Liver (tissue), 9 donors: ENCODE data around the gene GATA1. TPM values are rescaled to one million over a fixed set of nuclear protein-coding genes. Genes with fewer than 3 reads are reported as not detected.
A peak's percentile ranks its signal among the peaks of the same experiment; 100 is the strongest.

Experiments used
- DNase-seq: peaks from one replicate; pipeline ENCODE4 v3.0.0-alpha.2; 2017; ENCODE audit warnings: low spot score
- H3K27ac ChIP-seq, 2 donors: one replicate each; pipeline ENCODE4 v1.7.0; 2013; ENCODE audit warnings: inconsistent platforms in 2 of 2, low read length in 2 of 2, control low read depth in 1 of 2, low read depth in 1 of 2, mild to moderate bottlenecking in 1 of 2
- H3K27me3 ChIP-seq, 4 donors: one replicate each; pipeline versions ENCODE4 v1.6.1 to v1.7.0; 2013; ENCODE audit warnings: low read length in 3 of 4, inconsistent platforms in 1 of 4, mild to moderate bottlenecking in 1 of 4, moderate library complexity in 1 of 4; ENCODE audit not compliant: control insufficient read depth in 4 of 4, insufficient read depth in 4 of 4
- H3K36me3 ChIP-seq, 4 donors: one replicate each; pipeline versions ENCODE4 v1.6.1 to v1.7.0; 2013; ENCODE audit warnings: low read length in 3 of 4, mild to moderate bottlenecking in 3 of 4, low read depth in 1 of 4, moderate library complexity in 1 of 4; ENCODE audit not compliant: control insufficient read depth in 4 of 4, insufficient read depth in 3 of 4
- H3K4me1 ChIP-seq, 4 donors: one replicate each; pipeline versions ENCODE4 v1.6.1 to v1.7.0; 2013; ENCODE audit warnings: low read length in 3 of 4, mild to moderate bottlenecking in 3 of 4, moderate library complexity in 1 of 4; ENCODE audit not compliant: control insufficient read depth in 4 of 4, insufficient read depth in 4 of 4
- H3K4me3 ChIP-seq, 3 donors: one replicate each; pipeline versions ENCODE4 v1.6.1 to v1.7.0; 2013; ENCODE audit warnings: low read length in 3 of 3, control low read depth in 1 of 3, low read depth in 1 of 3, mild to moderate bottlenecking in 1 of 3
- H3K9ac ChIP-seq, 2 donors: one replicate each; pipeline ENCODE4 v1.7.0; 2013; ENCODE audit warnings: low read length in 2 of 2, mild to moderate bottlenecking in 2 of 2, moderate library complexity in 2 of 2, control low read depth in 1 of 2, low read depth in 1 of 2
- H3K9me3 ChIP-seq, 4 donors: one replicate each; pipeline versions ENCODE4 v1.6.1 to v1.7.0; 2013; ENCODE audit warnings: low read length in 3 of 4; ENCODE audit not compliant: control insufficient read depth in 4 of 4
- CTCF ChIP-seq: fragments of 150-350 bp; IDR thresholded peaks from 2 replicates; pipeline ENCODE4 v1.5.1; 2017; ENCODE audit warnings: improper control_type of control experiment, low read depth, low read length; ENCODE audit not compliant: missing input control
- FOXA2 ChIP-seq: IDR thresholded peaks from 2 replicates; pipeline ENCODE4 v1.6.1; 2016; ENCODE audit warnings: antibody characterized with exemption
- JUND ChIP-seq, 2 donors: IDR thresholded peaks; 2 replicates each; pipeline ENCODE4 v1.6.1; 2016; ENCODE audit warnings: antibody characterized with exemption in 2 of 2
- NR2F2 ChIP-seq: IDR thresholded peaks from 2 replicates; pipeline ENCODE4 v1.6.1; 2016; ENCODE audit warnings: antibody characterized with exemption
- RAD21 ChIP-seq, 2 donors: IDR thresholded peaks; 2 replicates each; pipeline ENCODE4 v1.6.1; 2016; ENCODE audit warnings: antibody characterized with exemption in 2 of 2, mild to moderate bottlenecking in 2 of 2
- REST ChIP-seq: IDR thresholded peaks from 2 replicates; pipeline ENCODE4 v1.6.1; 2016; ENCODE audit warnings: antibody characterized with exemption, mild to moderate bottlenecking
- RXRA ChIP-seq, 2 donors: IDR thresholded peaks; 2 replicates each; pipeline ENCODE4 v1.6.1; 2017 to 2018; ENCODE audit warnings: antibody characterized with exemption in 2 of 2, mild to moderate bottlenecking in 1 of 2
- SP1 ChIP-seq: IDR thresholded peaks from 2 replicates; pipeline ENCODE4 v1.6.1; 2018; ENCODE audit warnings: antibody characterized with exemption, mild to moderate bottlenecking
- YY1 ChIP-seq: IDR thresholded peaks from 2 replicates; pipeline ENCODE4 v1.6.1; 2016; ENCODE audit warnings: antibody characterized with exemption, mild to moderate bottlenecking
- WGBS: extraction: QIAGEN DNeasy Blood & Tissue Kit; methylation state at CpG from one replicate; pipeline ENCODE4 v1.1.7; 2013; 5-methylcytosine and 5-hydroxymethylcytosine counted together
- polyA plus RNA-seq, 2 donors: library from polyadenylated mRNA; stranded (reverse) in 1 of 2; unstranded in 1 of 2; fragments of 200-250 nt in 1 of 2; fragments of >200 nt in 1 of 2; fragmentation: Nextera tagmentation in 1 of 2; extraction: Ambion mirVana in 1 of 2; gene quantifications; one replicate each; pipeline versions ENCODE4 v1.2.1 to v1.2.3, GENCODE V29; 2013 to 2015
- total RNA-seq, 2 donors: library from RNA; depleted of rRNA; stranded (reverse); fragments of >200 nt; gene quantifications; one replicate each; pipeline ENCODE4 v1.2.3, GENCODE V29; 2014
- donor health status: healthy.
- donor health status: healthy.
- donor health status: healthy.
- donor health status: healthy.
- donor health status: healthy.

GATA1 gene
- total and polyA plus RNA-seq, 4 donors, result 0.05 to 39.9 TPM; not detected in 2

- WGBS, result 28% methylated on average over 58 of the region's 58 CpGs
- Histone ChIP-seq H3K4me1 (no peaks in the 10 kb centered on the region), H3K9ac (no peak overlapping the region), H3K9me3 (peaks cover 0 to 2% (median 0%) of the 10 kb centered on the region in 4 donors), H3K27me3 (no peaks in the 10 kb centered on the region), H3K36me3 (no peaks in the 10 kb centered on the region), H3K27ac (no peak overlapping the region), H3K4me3 (no peak overlapping the region)
- DNase-seq, result no peak
- TF ChIP-seq FOXA2, result no peak
- TF ChIP-seq NR2F2, result no peak
- no peak for TF ChIP-seq RAD21 (IDR thresholded peaks at IDR 0.05)
- TF ChIP-seq JUND (IDR thresholded peaks at IDR 0.05), result no peak
- no peak for TF ChIP-seq CTCF
- no peak for TF ChIP-seq RXRA (IDR thresholded peaks at IDR 0.05)
Observed at GRCh38 chrX:48831136-48831908, 44.9 kb downstream of the GATA1 start.

- Histone ChIP-seq H3K4me3 (peak overlapping the region in 1 of 3 donors; percentile 14), H3K4me1 (no peaks in the 10 kb centered on the region), H3K27me3 (no peaks in the 10 kb centered on the region), H3K9me3 (peaks cover 0 to 2% (median 0%) of the 10 kb centered on the region in 4 donors), H3K9ac (no peak overlapping the region), H3K36me3 (no peaks in the 10 kb centered on the region), H3K27ac (no peak overlapping the region)
- no peak for DNase-seq
- TF ChIP-seq NR2F2 (no peak), REST (no peak), CTCF (no peak), SP1 (no peak), YY1 (no peak)
- WGBS, result 5% methylated on average over 57 of the region's 57 CpGs
Observed at GRCh38 chrX:48831909-48832291, 45.5 kb downstream of the GATA1 start.
